GM19099 (cell line): Measurements from ENCODE around the gene SERP2.

Experiments
- POLR2A ChIP-seq: IDR thresholded peaks from 3 replicates; pipeline ENCODE4 v1.6.1; 2011; ENCODE audit warnings: low read depth; ENCODE audit not compliant: insufficient read length; ENCODE audit errors: extremely low read depth

The SERP2 gene

DNA sequence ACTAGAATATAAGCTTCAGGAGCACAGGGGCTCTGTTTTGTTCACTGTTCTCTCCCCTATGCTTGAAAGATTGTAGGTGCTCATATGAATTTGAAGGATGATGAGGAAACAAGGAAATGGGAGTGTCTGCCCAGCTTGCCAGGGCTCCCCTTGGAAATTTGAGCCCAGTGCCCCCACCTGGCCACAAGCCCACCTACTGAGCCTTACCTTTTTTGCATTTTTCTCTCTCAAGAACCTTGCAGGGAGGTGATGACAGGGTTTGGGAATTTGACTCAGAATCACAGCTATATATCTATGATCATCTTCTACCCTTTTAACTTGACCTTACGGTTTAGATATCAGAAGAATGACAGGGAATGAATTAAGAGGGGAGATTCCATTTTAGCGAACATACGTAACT is 33.8 kb downstream of the SERP2 start:
- no peak for TF ChIP-seq POLR2A

DNA sequence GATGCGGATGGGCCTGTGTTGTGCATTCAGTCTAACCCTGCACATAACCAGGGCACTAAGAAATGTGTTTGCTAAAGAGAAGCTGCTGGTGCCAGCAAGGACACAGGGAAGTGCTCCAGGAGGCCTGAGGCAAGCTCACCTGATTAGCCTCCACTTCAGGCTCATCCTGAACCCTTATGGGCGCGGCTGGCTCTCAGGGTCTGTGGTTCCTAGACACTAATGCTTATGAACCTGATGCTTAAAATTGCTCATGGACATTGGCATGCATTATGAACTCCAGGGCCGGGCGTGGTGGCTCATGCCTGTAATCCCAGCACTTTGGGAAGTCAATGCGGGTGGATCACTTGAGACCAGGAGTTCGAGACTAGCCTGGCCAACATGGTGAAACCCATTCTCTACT is 34.3 kb downstream of the SERP2 start:
- no peak for TF ChIP-seq POLR2A

DNA sequence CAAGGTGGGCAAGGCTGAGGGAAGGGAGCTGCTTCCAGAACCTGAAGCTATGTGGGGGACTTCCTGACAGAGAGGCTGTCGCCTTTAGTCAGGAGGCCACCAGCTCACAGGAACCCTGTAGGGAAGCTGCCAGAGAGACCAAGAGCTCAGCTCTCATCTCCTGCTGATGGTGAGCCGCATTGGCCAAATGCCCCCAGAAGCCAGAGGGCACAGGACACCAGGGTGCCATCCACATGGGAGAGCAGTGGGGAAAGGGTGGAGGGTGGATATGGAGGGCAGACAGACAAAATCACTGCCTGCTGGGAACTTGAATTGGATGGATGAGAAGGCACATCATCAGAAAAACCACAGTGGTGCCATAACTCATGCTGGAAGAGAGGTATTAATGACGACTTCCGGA is 36.0 kb downstream of the SERP2 start:
- no peak for TF ChIP-seq POLR2A

DNA sequence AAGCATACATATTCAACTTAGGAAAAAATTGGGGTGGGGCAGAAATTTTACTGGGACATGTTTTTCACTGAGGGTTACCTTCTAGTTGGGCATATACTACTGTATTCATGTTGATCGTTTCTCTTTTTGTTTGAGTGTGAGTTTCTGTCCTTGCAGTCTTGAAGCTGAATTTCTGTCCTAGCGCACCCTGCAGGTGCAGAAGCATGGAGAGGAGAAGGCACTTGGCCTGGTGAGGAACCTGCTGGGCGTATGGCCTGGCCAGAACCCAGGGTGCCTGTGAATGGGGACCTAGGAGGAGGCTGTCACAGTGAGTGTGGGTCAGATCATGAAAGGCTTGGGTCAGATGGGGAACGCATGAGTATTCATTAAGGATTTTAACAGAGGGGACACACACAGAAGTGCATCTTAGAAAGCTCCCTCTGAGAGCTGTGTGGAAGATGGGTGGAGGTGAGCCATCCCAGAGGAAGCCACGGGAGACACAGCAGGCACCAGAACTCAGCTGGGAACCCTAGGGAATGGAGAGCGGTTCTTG is 36.8 kb downstream of the SERP2 start:
- no peak for TF ChIP-seq POLR2A

DNA sequence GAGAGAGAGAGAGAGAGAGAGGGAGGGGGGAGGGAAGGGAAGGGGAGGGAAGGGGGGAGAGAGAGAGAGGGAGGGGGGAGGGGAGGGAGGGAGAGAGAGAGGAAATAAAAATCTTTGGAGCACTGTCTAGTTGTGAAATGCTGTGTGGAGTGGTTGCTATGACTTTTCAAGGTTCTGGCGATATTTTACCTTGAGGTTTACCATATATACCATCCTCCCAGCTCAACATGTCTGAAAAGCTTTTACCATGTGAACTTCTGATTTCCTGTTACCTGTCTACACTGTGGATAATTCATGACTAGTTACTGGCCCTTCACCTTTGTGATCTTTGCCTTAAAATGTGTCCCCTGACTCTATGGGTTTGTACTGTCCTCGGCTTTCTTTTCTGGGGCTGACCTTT is 38.2 kb downstream of the SERP2 start:
- TF ChIP-seq POLR2A: no peak

DNA sequence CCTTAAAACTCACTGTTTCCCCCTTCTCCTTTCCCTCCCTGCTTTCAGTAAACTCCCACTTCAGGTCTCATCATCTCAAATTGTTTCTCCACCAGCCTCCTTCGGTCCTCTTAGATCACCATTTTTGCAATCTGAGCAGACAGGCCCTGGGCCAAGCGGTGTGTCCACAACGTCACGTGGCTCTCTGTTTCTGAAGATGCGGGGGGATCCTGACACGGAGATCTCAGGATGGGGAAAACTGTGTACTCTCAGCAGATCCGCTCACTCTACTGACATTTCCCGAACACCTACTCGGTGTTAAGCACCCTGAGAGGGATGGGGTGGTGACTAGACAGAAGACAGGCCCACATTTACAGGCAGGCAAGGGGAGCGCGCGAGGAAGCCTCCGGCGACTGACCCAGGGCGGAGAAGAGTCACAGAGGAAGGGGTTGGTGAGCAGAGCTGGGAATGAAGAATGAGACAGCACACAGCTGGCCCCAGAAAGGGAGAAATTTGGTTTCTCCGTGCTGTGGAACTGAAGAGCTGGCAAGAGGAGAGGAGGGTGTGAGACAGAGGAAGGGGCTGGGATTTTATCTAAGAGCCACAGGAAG is 38.8 kb downstream of the SERP2 start:
- TF ChIP-seq POLR2A: no peak

DNA sequence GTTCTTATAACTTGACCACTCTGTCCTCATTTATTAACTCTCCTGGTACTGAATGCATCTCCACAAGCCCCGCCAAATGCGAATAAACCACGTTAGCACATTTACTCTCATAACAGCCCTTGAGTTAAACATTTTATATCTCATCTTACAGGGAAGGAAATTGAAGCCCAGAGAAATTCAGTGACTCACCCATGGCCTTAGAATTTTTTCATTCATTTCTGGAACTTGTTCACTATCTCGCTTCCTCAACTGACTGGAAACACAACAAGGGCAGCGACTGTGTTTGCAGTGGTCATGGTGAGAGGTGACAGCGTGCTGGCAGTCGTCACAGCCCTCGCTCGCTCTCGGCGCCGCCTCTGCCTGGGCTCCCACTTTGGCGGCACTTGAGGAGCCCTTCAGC is 39.5 kb downstream of the SERP2 start:
- TF ChIP-seq POLR2A: no peak

DNA sequence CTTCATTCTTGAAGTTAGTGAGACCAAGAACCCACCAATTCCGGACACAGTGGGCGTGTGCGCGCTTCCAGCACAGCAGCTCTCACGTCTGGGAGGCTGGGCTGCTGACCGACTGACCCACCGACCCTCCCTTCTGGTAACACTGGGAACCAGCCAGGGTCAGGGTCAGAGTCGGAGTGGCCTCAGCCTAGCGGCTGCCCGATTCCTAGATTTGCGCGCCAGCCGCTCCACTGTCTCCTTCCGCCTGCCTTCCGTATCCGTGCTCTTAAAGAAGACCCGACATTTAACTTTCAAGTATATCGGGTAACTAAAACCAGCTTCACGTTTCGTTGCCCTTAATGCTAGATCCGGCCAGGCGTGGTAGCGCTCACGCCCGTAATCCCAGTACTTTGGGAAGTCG is 41.1 kb downstream of the SERP2 start:
- no peak for TF ChIP-seq POLR2A

DNA sequence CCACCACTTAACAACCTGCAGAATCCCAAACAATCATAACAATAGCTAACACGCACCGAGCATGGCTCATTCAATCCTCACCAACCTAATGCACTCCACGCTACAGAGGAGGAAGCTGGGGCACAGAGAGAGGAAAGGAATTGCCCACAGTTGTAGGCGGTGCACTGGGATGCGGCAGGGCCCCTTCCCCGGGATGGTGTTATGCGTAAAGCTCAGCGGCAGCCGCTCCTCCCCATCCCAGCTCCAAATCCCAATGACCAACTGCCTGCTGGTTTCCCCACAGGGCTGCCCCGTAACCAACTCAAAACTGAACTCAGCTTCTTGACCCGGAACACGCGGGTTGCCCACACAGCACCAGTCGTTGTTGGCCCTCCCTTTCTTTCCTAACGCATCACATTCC is 42.2 kb downstream of the SERP2 start:
- TF ChIP-seq POLR2A: no peak

DNA sequence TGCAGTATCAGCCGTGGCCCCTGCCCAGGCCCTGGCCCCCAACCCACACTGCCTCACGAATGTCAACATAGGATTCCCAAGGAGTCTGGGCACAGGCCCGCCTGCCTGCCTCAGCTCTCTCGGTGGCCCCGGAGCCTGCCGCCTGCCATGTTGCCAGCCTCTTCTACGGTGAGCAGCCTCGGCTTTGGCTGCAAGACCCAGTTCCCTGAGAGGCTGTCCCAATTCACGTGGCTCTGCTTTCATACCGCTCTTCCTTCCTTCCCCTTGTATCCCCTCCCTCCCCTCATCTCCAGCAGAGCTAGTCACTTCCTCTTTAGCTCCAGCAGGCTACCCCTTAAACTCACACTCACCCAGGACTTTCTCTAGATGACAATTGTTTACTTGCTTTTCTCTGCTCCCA is 42.7 kb downstream of the SERP2 start:
- TF ChIP-seq POLR2A: no peak

DNA sequence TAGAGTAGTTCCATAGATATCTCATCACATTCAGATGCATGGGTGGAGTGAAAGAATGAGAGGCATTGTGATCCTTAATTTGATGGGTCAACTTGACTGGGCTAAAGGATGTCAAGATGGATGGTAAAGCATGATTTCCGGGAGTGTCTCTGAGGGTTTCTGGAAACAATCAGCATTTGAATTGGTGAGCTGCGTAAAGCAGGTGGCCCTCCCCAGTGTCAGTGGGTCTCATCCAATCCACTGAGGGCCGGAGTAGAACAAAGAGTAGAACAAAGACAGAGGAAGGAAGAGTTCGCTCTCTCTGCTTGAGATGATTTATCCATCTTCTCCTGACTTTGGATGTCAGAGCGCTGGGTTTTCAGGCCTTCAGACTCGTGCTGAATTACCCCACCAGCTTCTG is 43.1 kb downstream of the SERP2 start:
- no peak for TF ChIP-seq POLR2A

DNA sequence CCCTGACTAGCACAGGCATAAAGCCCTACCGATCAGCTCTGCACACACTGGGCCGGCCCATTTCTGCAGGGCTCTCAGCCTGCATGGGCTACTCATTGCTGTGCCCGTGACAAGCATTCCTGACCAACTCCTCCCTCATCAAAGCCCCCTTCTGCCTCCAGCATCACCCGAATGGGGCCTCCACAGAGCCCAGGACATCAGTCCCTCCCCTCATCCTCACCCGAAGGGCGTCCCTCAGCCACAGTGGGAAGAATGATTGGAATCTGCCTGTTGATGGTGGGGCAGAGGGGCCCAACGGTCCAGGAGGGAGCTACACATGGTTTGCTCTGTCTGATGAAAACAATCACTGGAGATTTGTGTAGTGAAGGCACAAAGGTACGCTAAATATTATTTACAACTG is 43.8 kb downstream of the SERP2 start:
- TF ChIP-seq POLR2A: no peak

DNA sequence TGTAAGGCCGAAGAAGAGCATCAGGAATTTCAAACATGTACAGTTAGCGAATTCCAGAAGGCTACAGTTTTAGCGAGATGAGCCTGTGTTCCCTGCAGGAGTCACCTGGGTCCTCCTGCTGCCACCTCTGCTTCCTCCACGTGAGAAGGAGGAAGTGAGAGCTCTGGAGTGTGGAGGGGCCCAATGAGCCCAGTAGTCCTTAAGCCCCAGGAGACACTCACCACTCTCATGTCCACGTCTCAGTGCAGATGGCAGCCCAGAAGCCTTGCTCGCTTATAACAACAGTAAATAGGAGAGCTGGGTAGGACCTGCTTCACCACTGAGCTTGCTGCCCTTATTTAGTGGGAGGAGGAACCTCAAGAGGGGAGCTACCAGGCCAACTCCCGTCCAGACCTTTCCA is 44.3 kb downstream of the SERP2 start:
- no peak for TF ChIP-seq POLR2A

DNA sequence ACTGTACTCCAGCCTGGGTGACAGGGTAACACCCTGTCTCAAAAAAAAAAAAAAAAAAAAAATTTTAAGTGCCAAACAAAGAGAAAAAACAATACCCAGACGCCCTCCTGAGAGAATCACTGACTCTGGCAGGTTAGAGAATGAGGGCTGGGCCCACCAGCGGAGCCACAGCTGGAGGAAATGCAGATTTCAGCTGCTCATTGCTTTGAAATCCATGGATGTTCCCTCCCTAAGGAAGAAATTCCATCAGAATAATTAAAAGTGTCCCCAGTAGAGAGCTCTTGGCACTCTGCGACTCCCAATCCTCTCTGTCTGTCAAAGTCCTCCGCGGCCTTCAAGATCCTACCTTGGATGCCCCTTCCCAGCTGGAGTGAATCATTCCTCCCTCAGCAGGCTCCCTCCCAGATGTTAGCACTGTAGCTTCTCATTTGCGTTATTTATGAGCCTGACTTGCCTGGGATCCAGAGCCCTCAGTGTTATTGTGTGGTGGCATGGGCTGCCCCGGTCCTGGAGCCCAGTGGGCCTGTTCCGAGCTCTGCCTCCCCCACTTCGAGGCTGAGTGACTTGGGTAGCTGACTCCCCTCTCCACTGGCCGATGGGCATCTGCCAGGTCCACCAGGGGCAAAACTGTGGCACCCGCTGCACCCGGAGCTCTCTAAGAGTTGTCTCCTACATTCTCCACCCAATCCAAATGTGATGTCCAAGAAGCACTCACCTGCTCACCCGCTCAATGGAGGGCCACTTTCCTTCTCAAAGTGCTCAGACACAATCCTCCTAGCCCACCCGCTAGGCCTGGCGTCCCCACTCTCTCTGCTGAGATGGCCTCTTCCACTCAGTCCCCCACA is 47.0 kb downstream of the SERP2 start:
- no peak for TF ChIP-seq POLR2A

DNA sequence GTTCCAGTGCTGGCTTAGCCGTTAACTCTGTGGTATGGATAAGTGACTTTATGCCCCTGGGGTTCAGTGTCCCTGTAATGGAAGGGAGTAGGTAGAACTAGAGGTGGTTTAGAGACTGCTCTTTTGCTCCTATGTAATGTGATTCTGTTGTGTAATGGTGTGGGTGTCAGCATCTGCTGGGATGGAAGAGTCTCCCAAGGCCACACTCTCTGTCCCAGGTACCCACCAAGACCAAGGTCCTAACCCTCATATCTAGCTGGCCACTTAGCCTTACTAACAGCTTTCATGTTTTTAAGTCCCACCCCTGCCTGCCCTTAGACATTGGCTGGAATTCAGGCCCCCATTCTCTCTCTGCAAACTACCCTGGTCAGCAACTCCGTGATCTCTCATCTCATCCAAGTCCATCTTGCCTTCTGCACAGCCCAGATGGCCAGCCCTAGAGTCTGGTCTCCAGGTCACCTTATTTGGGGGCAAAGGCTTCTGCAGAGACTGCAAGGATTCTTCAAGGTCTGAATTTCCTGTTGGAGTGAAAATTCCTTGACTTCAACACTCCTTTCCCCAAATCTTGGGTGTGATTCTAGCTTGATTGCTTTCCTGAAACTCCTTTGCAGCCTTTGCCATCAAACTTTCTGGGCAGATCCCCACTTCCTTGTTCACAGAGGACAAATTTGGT is 48.4 kb downstream of the SERP2 start:
- TF ChIP-seq POLR2A: no peak
